ENCODE results near the gene SQOR. TPM values are rescaled to one million over a fixed set of nuclear protein-coding genes. Genes with fewer than 3 reads are reported as not detected.

SQOR gene
- total RNA-seq, 2 experiments from 2014 or later: 14.0 to 16.9 TPM

DNA sequence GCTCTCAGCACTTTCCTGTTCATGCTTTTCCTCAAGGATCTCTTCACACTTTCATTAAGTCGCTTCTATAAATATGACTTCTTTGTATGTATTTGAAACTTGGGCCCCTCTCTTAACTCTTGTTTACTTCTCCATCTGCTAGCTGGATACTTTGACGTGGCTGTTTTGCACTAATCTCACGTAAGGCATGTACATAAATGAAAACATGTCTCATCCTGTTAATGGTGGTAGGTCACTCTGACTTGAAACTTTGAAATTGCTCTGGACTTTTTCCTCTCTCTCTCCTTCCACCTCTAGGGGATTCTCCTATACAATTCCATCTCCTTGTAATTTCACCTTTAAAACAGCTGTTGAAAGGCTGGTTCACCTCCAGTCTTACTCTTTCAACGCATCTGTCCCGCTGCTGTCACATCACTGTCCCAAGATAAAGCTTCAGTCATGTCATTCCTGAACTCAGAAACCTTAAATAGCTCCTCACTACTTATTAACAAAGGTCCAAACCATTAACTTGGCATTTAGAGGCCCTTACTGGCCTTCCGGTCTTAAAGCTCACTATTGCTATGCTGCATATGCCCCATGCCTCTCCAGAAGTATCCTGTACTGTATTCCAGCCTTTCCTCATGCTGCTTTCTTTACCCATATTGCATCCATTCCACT is 46.5 kb upstream of the SQOR start:
- H3K27ac ChIP-seq (ENCODE audit: low read depth in 1 of 2, low read length in 2 of 2): peak overlapping the region in 1 of 2 donors; percentile 99
- Mint-ChIP-seq H3K4me3 (peak overlapping the region; percentile 99), H3K27ac (peak overlapping the region; percentile 100), H3K4me1 (ENCODE audit: low read depth) (peaks cover 50% of the 10 kb centered on the region), H3K36me3 (ENCODE audit: low read depth) (peaks cover 35% of the 10 kb centered on the region), H3K9me3 (no peaks in the 10 kb centered on the region), H3K27me3 (no peaks in the 10 kb centered on the region)
- ChIA-PET POLR2A (interaction anchor here (1.0 to 3.3 kb wide), 11 partner anchors 15 to 425 kb away, joined by 3 to 74 read pairs (median 8); partner anchors contain the start of gene SQOR), CTCF (interaction anchor here (0.9 to 2.7 kb wide), 2 partner anchors 19 to 23 kb away, joined by 3 to 7 read pairs; no protein-coding TSS in a partner anchor)
- H3K27me3 ChIP-seq (ENCODE audit: control insufficient read depth in 1 of 2, insufficient read depth in 2 of 2, low read length in 2 of 2): no peaks in the 10 kb centered on the region
- peak overlapping the region; percentile 94 for H3K4me3 ChIP-seq (ENCODE audit: low read length)
- H3K9me3 ChIP-seq (ENCODE audit: control insufficient read depth in 1 of 2, insufficient read depth in 1 of 2, low read length in 2 of 2): no peaks in the 10 kb centered on the region
- peak in 1 of 14 experiments; percentile 19 for DNase-seq
- intact Hi-C loops (cut with DNase I, micrococcal nuclease): loop anchor here (5.0 to 10.0 kb wide), 3 partner anchors 64 to 424 kb away; partner anchors contain the start of gene SLC30A4 (in 1 of the 2)
- no peak for ATAC-seq (ENCODE audit: poor library complexity)
- TF ChIP-seq, protein P1, sequence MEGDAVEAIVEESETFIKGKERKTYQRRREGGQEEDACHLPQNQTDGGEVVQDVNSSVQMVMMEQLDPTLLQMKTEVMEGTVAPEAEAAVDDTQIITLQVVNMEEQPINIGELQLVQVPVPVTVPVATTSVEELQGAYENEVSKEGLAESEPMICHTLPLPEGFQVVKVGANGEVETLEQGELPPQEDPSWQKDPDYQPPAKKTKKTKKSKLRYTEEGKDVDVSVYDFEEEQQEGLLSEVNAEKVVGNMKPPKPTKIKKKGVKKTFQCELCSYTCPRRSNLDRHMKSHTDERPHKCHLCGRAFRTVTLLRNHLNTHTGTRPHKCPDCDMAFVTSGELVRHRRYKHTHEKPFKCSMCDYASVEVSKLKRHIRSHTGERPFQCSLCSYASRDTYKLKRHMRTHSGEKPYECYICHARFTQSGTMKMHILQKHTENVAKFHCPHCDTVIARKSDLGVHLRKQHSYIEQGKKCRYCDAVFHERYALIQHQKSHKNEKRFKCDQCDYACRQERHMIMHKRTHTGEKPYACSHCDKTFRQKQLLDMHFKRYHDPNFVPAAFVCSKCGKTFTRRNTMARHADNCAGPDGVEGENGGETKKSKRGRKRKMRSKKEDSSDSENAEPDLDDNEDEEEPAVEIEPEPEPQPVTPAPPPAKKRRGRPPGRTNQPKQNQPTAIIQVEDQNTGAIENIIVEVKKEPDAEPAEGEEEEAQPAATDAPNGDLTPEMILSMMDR (IDR thresholded peaks at IDR 0.05): no peak
- peaks cover 21% of the 10 kb centered on the region for H3K4me1 ChIP-seq (ENCODE audit: insufficient read depth, low read length)
- peaks cover 11% of the 10 kb centered on the region for H3K36me3 ChIP-seq (ENCODE audit: insufficient read depth, low read length)

DNA sequence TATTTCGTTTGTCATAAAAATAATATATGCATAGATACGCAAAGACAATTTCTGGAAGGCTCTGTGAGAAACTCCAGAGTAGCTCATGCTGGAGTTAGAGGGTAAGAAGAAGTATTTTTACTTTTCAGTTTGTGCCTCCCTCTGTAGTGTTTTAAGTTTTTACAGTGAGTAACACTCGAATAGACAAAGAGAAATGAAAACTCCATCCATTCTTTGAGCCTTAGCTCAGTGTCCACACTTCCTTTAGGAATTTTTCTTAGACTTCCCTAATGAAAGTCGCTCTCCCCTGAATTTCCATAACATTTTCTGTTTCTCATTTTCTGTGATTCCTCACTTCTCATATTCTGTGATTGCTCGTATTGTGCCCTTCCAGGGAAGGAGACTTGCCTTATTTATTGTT is 45.6 kb upstream of the SQOR start:
- Mint-ChIP-seq H3K27me3 (no peaks in the 10 kb centered on the region), H3K36me3 (ENCODE audit: low read depth) (peaks cover 44% of the 10 kb centered on the region), H3K27ac (peak overlapping the region; percentile 100), H3K4me1 (ENCODE audit: low read depth) (peaks cover 57% of the 10 kb centered on the region), H3K9me3 (no peaks in the 10 kb centered on the region), H3K4me3 (peak overlapping the region; percentile 99)
- ATAC-seq (ENCODE audit: poor library complexity): no peak
- POLR2A ChIA-PET: interaction anchor here (3.3 kb wide), 1 partner anchor 187 kb away, joined by 74 read pairs; a partner anchor contains a TSS
- no peak for DNase-seq
- CTCF ChIA-PET: no interaction called here
- no peaks in the 10 kb centered on the region for H3K27me3 ChIP-seq (ENCODE audit: control insufficient read depth in 1 of 2, insufficient read depth in 2 of 2, low read length in 2 of 2)
- TF ChIP-seq, protein P1 (IDR thresholded peaks at IDR 0.05): no peak
- peaks cover 17% of the 10 kb centered on the region for H3K36me3 ChIP-seq (ENCODE audit: insufficient read depth, low read length)
- H3K4me1 ChIP-seq (ENCODE audit: insufficient read depth, low read length): peaks cover 21% of the 10 kb centered on the region
- H3K4me3 ChIP-seq (ENCODE audit: low read length): no peak overlapping the region
- no peaks in the 10 kb centered on the region for H3K9me3 ChIP-seq (ENCODE audit: control insufficient read depth in 1 of 2, insufficient read depth in 1 of 2, low read length in 2 of 2)
- intact Hi-C loops (cut with DNase I, micrococcal nuclease): loop anchor here (5.0 to 10.0 kb wide), 3 partner anchors 64 to 424 kb away; partner anchors contain the start of gene SLC30A4 (in 1 of the 2)
- H3K27ac ChIP-seq (ENCODE audit: low read depth in 1 of 2, low read length in 2 of 2): no peak overlapping the region

DNA sequence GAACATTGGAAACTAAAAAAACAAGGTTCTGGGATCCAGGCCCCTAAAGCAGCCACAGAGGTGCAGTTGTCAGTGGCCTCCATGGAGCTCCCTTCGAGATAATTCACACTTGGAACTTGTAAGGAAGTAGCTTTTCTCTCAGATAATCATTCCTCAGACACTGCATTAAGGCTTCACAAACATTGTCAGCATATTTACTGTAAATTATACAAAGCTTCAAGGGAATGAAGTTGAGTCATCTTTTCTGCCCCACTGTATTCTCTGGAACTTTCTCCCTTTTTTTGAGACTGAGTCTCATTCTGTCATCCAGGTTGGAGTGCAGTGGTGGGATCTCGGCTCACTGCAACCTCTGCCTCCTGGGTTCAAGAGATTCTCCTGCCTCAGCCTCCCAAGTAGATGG is 40.5 kb upstream of the SQOR start:
- Histone ChIP-seq H3K27ac (ENCODE audit: low read depth in 1 of 2, low read length in 2 of 2) (no peak overlapping the region), H3K4me1 (ENCODE audit: insufficient read depth, low read length) (peaks cover 4% of the 10 kb centered on the region), H3K9me3 (ENCODE audit: control insufficient read depth in 1 of 2, insufficient read depth in 1 of 2, low read length in 2 of 2) (no peaks in the 10 kb centered on the region), H3K27me3 (ENCODE audit: control insufficient read depth in 1 of 2, insufficient read depth in 2 of 2, low read length in 2 of 2) (no peaks in the 10 kb centered on the region), H3K4me3 (ENCODE audit: low read length) (no peak overlapping the region), H3K36me3 (ENCODE audit: insufficient read depth, low read length) (peaks cover 27% of the 10 kb centered on the region)
- no peak overlapping the region for H3K27ac Mint-ChIP-seq
- DNase-seq: no peak
- intact Hi-C loops (cut with DNase I, micrococcal nuclease): no loop called here
- CTCF ChIA-PET: no interaction called here
- TF ChIP-seq, protein P1 (IDR thresholded peaks at IDR 0.05): no peak
- peaks cover 25% of the 10 kb centered on the region for H3K4me1 Mint-ChIP-seq (ENCODE audit: low read depth)
- H3K27me3 Mint-ChIP-seq: no peaks in the 10 kb centered on the region
- H3K9me3 Mint-ChIP-seq: no peaks in the 10 kb centered on the region
- POLR2A ChIA-PET: interaction anchor here (0.8 kb wide), 1 partner anchor 42 kb away, joined by 3 read pairs; no protein-coding TSS in a partner anchor
- no peak for ATAC-seq (ENCODE audit: poor library complexity)
- no peak overlapping the region for H3K4me3 Mint-ChIP-seq
- peaks cover 59% of the 10 kb centered on the region for H3K36me3 Mint-ChIP-seq (ENCODE audit: low read depth)

Measured in CD4-positive, alpha-beta T cell (primary cell).